Left ventricle myocardium inferior (tissue), 1 donor: ENCODE results near the gene ST8SIA4. TPM values are rescaled to one million over a fixed set of nuclear protein-coding genes. Genes with fewer than 3 reads are reported as not detected.

ENCODE experiments used
- DNase-seq: peaks from one replicate; pipeline ENCODE4 v3.0.0-alpha.2; 2020
- H3K27ac ChIP-seq: fragments of 200-600 bp; replicated peaks from 2 replicates; pipeline ENCODE4 v1.8.0; 2021
- H3K27me3 ChIP-seq: fragments of 200-600 bp; 2 replicates; pipeline ENCODE4 v1.8.0; 2021; ENCODE audit warnings: low read depth
- H3K36me3 ChIP-seq: fragments of 200-600 bp; 2 replicates; pipeline ENCODE4 v1.8.0; 2021
- H3K4me1 ChIP-seq: fragments of 200-600 bp; 2 replicates; pipeline ENCODE4 v1.8.0; 2021
- H3K4me3 ChIP-seq: fragments of 200-600 bp; 2 replicates; pipeline ENCODE4 v1.8.0; 2021; ENCODE audit warnings: mild to moderate bottlenecking, moderate library complexity
- H3K9me3 ChIP-seq: fragments of 200-600 bp; replicated peaks from 2 replicates; pipeline ENCODE4 v1.8.0; 2021
- CTCF ChIP-seq: fragments of 200-600 bp; IDR thresholded peaks from 2 replicates; pipeline ENCODE4 v1.8.0; 2021; ENCODE audit warnings: antibody characterized with exemption, mild to moderate bottlenecking, borderline replicate concordance
- intact Hi-C: fragments of 100-400 bp; cut with micrococcal nuclease; formaldehyde crosslinking; loops from one replicate; pipeline ENCODE4 v1.11.0; 2022
- total RNA-seq: library from RNA; stranded (reverse); fragmentation: NEBNext Ultra II Directional; extraction: Animal tissue kit (Norgen Biotek cat#: 25700); gene quantifications from one replicate; pipeline ENCODE4 v1.2.1, GENCODE V29; 2021
- donor health status: DM: no; HTN: yes; CAD: no; lungs with severe emphysema.

ST8SIA4 gene
- total RNA-seq, 1 donor from 2014 or later: 3.2 TPM

- intact Hi-C loops: loop anchor here (10.0 kb wide), 1 partner anchor 52 kb away; the partner anchor contains the start of gene ST8SIA4
- Histone ChIP-seq H3K4me1 (peaks cover 10% of the 10 kb centered on the region), H3K4me3 (no peak overlapping the region), H3K27me3 (no peaks in the 10 kb centered on the region), H3K27ac (peak overlapping the region; percentile 78), H3K9me3 (no peaks in the 10 kb centered on the region), H3K36me3 (no peaks in the 10 kb centered on the region)
- TF ChIP-seq CTCF: no peak
- DNase-seq: no peak
Observed at GRCh38 chr5:100852988-100853449, 50.1 kb downstream of the ST8SIA4 start.

GRCh38 chr5:100852051-100852450, 51.0 kb downstream of the ST8SIA4 start:
- H3K27ac ChIP-seq: peak overlapping the region; percentile 78
- intact Hi-C loops: loop anchor here (10.0 kb wide), 1 partner anchor 53 kb away; the partner anchor contains the start of gene ST8SIA4
- no peaks in the 10 kb centered on the region for H3K9me3 ChIP-seq
- DNase-seq: no peak
- H3K36me3 ChIP-seq: no peaks in the 10 kb centered on the region
- no peak for TF ChIP-seq CTCF
- no peaks in the 10 kb centered on the region for H3K27me3 ChIP-seq
- peaks cover 11% of the 10 kb centered on the region for H3K4me1 ChIP-seq
- no peak overlapping the region for H3K4me3 ChIP-seq

- H3K27ac ChIP-seq: peak overlapping the region; percentile 76
- peak overlapping the region; percentile 15 for H3K4me3 ChIP-seq
- intact Hi-C loops: no loop called here
- H3K36me3 ChIP-seq: no peaks in the 10 kb centered on the region
- no peak for DNase-seq
- no peaks in the 10 kb centered on the region for H3K9me3 ChIP-seq
- TF ChIP-seq CTCF: no peak
- H3K4me1 ChIP-seq: peaks cover 15% of the 10 kb centered on the region
- no peaks in the 10 kb centered on the region for H3K27me3 ChIP-seq
Observed at GRCh38 chr5:100846772-100847171, 56.3 kb downstream of the ST8SIA4 start.

GRCh38 chr5:100842080-100842479, 61.0 kb downstream of the ST8SIA4 start:
- peak overlapping the region; percentile 32 for H3K4me3 ChIP-seq
- H3K27ac ChIP-seq: peak overlapping the region; percentile 69
- TF ChIP-seq CTCF: no peak
- no peaks in the 10 kb centered on the region for H3K9me3 ChIP-seq
- H3K4me1 ChIP-seq: peaks cover 35% of the 10 kb centered on the region
- intact Hi-C loops: no loop called here
- H3K27me3 ChIP-seq: no peaks in the 10 kb centered on the region
- no peak for DNase-seq
- H3K36me3 ChIP-seq: no peaks in the 10 kb centered on the region

- Histone ChIP-seq H3K27me3 (no peaks in the 10 kb centered on the region), H3K36me3 (no peaks in the 10 kb centered on the region), H3K4me1 (peaks cover 31% of the 10 kb centered on the region), H3K4me3 (peak overlapping the region; percentile 32), H3K27ac (peak overlapping the region; percentile 69), H3K9me3 (no peaks in the 10 kb centered on the region)
- TF ChIP-seq CTCF: peak; percentile 10
- no peak for DNase-seq
- intact Hi-C loops: no loop called here
Observed at GRCh38 chr5:100841358-100842076, 61.6 kb downstream of the ST8SIA4 start.
